ENCODE results near the gene SLC6A7.

DNA sequence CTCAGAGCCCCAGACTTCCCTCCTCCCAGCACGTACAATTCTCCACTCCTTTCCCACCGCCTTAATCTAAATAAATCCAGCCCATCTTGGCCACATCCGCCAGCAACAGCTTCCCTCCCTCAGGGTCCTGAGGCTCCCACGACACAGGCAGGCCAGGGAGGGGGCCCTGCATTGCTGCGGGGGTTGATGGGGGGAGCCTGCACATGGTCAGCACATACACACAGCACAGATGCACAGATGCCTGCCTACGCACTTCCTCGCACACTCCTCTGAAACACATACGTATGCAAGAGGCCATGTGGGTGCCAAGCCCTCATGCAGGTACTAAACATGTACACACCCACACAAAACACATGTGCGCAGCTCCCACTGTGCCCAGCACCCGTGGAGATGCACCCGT is 49.0 kb upstream of the SLC6A7 start:
- TF ChIP-seq POLR2A (IDR thresholded peaks at IDR 0.05; ENCODE audit: low read depth, low read length) (no peak), POLR2AphosphoS5 (IDR thresholded peaks at IDR 0.05; ENCODE audit: low read depth, low read length) (no peak), TAF1 (IDR thresholded peaks at IDR 0.05; ENCODE audit: borderline replicate concordance, low read depth, low read length) (no peak)

All from GM12892 (cell line).